ENCODE results near the gene MAGI2.
A peak's percentile ranks its signal among the peaks of the same experiment; 100 is the strongest.

The MAGI2 gene

GRCh38 chr7:79176859-79177477 is 276.5 kb downstream of the MAGI2 start:
- no peak overlapping the region for H3K27ac ChIP-seq
- TF ChIP-seq CTCF (conservative IDR thresholded peaks at IDR 0.05) = peak; percentile 81

- no peak for TF ChIP-seq CTCF (conservative IDR thresholded peaks at IDR 0.05)
- H3K27ac ChIP-seq = no peak overlapping the region
These were observed 278.1 kb downstream of the MAGI2 start for GRCh38 chr7:79175374-79175773.

- no peak for TF ChIP-seq CTCF (conservative IDR thresholded peaks at IDR 0.05)
- H3K27ac ChIP-seq = no peak overlapping the region
These were observed 288.2 kb downstream of the MAGI2 start for GRCh38 chr7:79165225-79165624.

GRCh38 chr7:79159040-79159664 is 294.3 kb downstream of the MAGI2 start:
- no peak for TF ChIP-seq CTCF (conservative IDR thresholded peaks at IDR 0.05)
- no peak overlapping the region for H3K27ac ChIP-seq

GRCh38 chr7:79157281-79157680 is 296.2 kb downstream of the MAGI2 start:
- TF ChIP-seq CTCF (conservative IDR thresholded peaks at IDR 0.05) = no peak

GRCh38 chr7:79149831-79150230 is 303.6 kb downstream of the MAGI2 start:
- H3K27ac ChIP-seq = no peak overlapping the region
- TF ChIP-seq CTCF (conservative IDR thresholded peaks at IDR 0.05) = no peak

More at GRCh38 chr7:79157281-79157680, 296.2 kb downstream of the MAGI2 start:
- no peak overlapping the region for H3K27ac ChIP-seq

- no peak for TF ChIP-seq CTCF (conservative IDR thresholded peaks at IDR 0.05)
- no peak overlapping the region for H3K27ac ChIP-seq
These were observed 310.8 kb downstream of the MAGI2 start for GRCh38 chr7:79142706-79143105.
